GM18499 (cell line): ENCODE measurements around the gene CACNA1A.
"Not testable (repeated sequence)": the region's sequence is repeated elsewhere in the genome, so short reads cannot be mapped to it uniquely, and the experiment has no call there.

ENCODE experiments used
- ATAC-seq: cut with Tn5 transposase; IDR thresholded peaks from one replicate; pipeline ENCODE4 v1.9.1; 2021; ENCODE audit warnings: moderate number of reproducible peaks; ENCODE audit not compliant: insufficient read depth, unreplicated experiment

Gene CACNA1A

DNA sequence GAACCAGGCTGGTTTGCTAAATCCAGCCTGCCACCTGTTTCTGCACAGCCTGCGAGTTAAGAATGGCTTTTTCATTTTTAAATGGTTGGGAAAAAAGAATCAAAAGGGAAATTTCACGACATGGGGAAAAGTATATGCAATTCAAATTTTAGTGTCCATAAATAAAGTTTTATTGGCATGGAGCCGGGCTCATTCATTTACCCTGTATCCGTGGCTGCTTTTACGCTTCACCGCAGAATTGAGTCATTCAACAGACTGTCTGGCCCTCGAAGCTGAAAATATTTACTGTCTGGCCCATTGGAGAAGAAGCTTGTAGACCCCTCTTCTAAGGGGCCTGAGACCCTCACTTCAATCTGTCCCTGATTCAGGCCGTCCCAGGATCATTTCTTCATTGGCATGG, 329.9 kb downstream of the CACNA1A start:
- no peak for ATAC-seq

- ATAC-seq, result no peak
Measured at GRCh38 chr19:13173139-13173737, 333.0 kb downstream of the CACNA1A start.

- no peak for ATAC-seq
Measured at GRCh38 chr19:13172346-13173138, 333.7 kb downstream of the CACNA1A start.

DNA sequence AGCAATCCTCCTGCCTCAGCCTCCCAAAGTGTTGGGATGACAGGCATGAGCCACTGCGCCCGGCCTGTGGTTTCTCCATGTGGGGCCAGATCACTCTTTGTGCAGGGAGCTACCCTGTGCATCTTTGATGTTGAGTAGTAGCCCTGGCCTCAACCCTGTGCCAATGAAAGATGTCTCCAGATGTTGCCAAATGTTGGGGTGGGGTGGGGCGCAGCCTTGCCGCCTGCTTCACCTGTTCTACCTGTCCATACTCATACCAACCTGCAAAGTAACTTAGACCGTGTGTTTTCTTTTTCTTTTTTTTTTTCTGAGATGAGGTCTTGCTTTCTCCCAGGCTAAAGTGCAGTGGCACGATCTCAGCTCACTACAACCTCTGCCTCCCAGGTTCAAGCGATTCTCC, 335.1 kb downstream of the CACNA1A start:
- ATAC-seq, result no peak

DNA sequence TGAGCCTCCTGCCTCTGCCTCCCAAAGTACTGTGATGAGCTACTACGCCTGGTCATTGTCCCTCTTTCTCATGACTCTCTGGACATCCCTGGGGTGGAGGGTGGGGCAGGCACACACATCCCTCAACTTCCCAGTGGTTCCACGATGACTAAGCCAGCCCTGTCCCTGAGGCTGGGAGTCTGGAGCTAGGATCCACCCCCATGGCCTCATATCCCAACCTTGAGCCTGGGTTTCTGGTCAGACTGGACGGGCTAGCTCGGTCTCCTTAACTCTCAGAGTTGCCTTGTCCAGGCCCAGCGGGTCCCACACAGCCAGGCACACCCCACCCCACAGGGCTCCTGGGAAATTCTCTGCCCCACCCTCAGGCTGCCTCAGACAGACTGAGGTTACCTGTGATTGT, 336.5 kb downstream of the CACNA1A start:
- ATAC-seq, result no peak

DNA sequence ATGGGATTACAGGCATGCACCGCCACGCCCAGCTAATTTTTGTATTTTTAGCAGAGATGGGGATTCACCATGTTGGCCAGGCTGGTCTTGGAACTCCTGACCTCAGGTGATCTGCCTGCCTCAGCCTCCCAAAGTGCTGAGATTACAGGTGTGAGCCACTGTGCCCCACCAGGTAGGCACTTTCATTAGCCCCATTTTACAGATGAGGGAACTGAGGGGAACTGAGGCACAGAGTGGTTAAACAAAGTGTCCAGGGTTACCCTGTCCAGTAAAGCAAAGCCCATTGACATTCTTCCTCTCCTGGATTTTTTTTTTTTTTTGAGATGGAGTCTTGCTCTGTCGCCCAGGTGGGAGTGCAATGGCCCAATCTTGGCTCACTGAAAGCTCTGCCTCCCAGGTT, 340.1 kb downstream of the CACNA1A start:
- not testable (repeated sequence) for ATAC-seq

- no peak for ATAC-seq
Measured at GRCh38 chr19:13165162-13165997, 340.9 kb downstream of the CACNA1A start.

GRCh38 chr19:13164343-13165161, 341.7 kb downstream of the CACNA1A start:
- ATAC-seq, result no peak

- ATAC-seq, result no peak
Measured at GRCh38 chr19:13163609-13164342, 342.5 kb downstream of the CACNA1A start.

DNA sequence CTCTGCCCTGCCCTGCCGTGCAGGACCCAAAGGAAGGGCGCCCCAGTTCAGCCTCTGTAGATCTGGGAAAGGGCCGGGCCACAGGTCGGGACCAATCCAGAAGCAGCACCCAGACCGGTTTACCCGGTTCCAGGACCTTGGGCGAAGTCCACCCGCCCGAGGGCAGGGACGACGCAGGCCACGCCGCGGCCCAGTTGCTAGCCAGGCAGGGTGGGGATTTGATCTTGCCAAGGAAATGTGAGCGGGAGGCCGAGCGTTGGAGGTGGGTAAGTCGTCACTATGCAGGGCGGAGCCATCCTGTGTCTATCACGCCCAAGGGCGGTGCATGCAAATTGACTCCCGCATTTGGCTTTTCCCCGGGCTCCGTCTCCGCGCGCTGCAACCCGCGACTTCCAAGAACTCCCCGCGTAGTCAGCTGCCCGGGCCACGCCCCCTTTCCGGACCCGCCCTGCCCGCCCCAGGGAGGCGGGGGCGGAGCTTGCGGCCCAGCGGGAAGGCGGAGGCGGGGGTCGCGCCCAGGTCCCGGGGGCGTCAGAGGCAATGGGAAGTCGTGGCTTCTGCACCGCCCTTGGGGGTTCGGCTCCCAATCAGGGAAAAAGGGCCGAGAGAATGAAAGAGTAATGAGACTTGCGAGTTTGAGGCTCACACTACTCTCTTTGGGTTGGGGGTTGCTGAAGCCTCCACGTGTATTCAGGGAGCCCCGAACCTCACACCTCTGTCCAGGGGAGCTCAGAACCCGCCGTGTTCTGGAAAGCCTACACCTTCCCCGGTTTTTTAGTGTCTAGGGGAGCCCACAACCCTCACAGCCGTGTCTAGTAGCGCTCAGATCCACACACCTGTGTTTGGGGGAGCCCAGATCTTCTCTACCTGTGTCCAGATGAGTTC, 343.3 kb downstream of the CACNA1A start:
- ATAC-seq, result no peak

DNA sequence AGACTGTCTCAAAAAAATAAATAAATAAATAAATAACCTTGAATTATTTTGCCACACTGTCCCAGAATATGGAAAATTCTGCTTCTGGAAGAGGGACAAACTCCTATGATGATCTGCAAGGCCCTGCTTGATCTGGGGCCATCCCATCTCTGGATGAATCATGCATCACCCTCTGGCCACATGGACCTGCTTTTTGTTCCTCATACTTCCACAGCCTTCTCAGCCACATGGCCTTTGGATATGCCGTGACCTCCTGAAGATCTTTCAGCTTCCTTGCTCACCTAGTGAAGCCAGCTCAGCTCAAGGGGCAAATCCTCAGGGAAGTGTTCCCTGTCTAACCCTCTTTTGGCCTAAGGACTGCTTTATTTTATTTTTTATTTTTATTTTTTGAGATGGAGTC, 345.7 kb downstream of the CACNA1A start:
- no peak for ATAC-seq

DNA sequence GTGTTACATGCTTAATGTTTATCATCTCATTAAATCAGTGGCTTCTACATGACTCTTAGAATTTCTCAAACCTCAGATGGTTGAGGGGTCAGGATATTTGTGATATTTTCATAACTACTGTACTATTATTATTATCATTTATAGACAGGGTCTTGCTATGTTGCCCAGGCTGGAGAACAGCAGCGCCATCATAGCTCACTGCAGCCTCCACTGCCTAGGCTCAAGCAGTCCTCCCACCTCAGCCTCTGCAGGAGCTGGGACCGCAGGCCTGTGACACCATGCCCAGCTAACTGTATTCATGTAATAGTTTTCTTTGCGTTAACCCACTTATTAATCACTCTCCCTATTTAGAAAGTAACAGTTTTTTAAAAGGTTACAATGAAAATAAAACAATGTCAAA, 346.6 kb downstream of the CACNA1A start:
- no peak for ATAC-seq
